Panc1 (cell line): ENCODE data around the gene KRTAP1-3.

ENCODE experiments used
- POLR2AphosphoS5 ChIP-seq: IDR thresholded peaks from 2 replicates; pipeline ENCODE4 v1.6.1; 2012; ENCODE audit warnings: mild to moderate bottlenecking, low read depth, low read length, moderate library complexity
- SIN3A ChIP-seq: IDR thresholded peaks from 2 replicates; pipeline ENCODE4 v1.6.1; 2012; ENCODE audit warnings: low read depth, mild to moderate bottlenecking, low read length, moderate library complexity, borderline replicate concordance; ENCODE audit not compliant: insufficient read depth
- TCF7L2 ChIP-seq: IDR thresholded peaks from 2 replicates; pipeline ENCODE4 v1.6.1; 2011; ENCODE audit warnings: mild to moderate bottlenecking, low read depth, low read length, inconsistent platforms
- TF ChIP-seq, protein P1 (sequence below): fragments of 450-650 bp; IDR thresholded peaks from 2 replicates; pipeline ENCODE4 v1.5.1; 2017; ENCODE audit warnings: mild to moderate bottlenecking
- TF ChIP-seq, protein P2 (sequence below), 2 experiments: IDR thresholded peaks; 2 replicates each; pipeline ENCODE4 v1.6.1; 2011 to 2012; ENCODE audit warnings: low read depth in 2 of 2, control low read depth in 1 of 2, low read length in 1 of 2, mild to moderate bottlenecking in 1 of 2, moderate library complexity in 1 of 2; ENCODE audit not compliant: insufficient read depth in 1 of 2

DNA sequence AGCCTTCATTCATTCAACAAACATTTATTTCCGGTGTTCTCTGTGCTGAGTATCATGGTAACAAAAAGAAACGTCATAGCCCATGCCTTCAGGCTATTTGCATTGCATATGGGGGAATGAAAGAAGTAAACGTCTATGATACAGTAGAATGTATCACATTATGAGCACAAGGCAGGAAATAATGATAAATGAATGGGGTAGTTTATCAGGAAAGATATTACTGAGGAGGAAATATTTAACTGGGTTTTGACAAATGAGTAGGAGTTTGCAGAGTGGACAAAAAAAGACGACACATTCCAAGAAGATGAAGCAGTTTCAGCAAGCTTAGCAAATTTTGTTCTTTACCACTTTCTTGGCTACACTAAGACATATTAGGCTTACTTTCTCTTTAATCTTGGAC lies 48.0 kb upstream of the KRTAP1-3 start:
- TF ChIP-seq, protein P1, sequence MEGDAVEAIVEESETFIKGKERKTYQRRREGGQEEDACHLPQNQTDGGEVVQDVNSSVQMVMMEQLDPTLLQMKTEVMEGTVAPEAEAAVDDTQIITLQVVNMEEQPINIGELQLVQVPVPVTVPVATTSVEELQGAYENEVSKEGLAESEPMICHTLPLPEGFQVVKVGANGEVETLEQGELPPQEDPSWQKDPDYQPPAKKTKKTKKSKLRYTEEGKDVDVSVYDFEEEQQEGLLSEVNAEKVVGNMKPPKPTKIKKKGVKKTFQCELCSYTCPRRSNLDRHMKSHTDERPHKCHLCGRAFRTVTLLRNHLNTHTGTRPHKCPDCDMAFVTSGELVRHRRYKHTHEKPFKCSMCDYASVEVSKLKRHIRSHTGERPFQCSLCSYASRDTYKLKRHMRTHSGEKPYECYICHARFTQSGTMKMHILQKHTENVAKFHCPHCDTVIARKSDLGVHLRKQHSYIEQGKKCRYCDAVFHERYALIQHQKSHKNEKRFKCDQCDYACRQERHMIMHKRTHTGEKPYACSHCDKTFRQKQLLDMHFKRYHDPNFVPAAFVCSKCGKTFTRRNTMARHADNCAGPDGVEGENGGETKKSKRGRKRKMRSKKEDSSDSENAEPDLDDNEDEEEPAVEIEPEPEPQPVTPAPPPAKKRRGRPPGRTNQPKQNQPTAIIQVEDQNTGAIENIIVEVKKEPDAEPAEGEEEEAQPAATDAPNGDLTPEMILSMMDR, result no peak
- TF ChIP-seq, protein P2, sequence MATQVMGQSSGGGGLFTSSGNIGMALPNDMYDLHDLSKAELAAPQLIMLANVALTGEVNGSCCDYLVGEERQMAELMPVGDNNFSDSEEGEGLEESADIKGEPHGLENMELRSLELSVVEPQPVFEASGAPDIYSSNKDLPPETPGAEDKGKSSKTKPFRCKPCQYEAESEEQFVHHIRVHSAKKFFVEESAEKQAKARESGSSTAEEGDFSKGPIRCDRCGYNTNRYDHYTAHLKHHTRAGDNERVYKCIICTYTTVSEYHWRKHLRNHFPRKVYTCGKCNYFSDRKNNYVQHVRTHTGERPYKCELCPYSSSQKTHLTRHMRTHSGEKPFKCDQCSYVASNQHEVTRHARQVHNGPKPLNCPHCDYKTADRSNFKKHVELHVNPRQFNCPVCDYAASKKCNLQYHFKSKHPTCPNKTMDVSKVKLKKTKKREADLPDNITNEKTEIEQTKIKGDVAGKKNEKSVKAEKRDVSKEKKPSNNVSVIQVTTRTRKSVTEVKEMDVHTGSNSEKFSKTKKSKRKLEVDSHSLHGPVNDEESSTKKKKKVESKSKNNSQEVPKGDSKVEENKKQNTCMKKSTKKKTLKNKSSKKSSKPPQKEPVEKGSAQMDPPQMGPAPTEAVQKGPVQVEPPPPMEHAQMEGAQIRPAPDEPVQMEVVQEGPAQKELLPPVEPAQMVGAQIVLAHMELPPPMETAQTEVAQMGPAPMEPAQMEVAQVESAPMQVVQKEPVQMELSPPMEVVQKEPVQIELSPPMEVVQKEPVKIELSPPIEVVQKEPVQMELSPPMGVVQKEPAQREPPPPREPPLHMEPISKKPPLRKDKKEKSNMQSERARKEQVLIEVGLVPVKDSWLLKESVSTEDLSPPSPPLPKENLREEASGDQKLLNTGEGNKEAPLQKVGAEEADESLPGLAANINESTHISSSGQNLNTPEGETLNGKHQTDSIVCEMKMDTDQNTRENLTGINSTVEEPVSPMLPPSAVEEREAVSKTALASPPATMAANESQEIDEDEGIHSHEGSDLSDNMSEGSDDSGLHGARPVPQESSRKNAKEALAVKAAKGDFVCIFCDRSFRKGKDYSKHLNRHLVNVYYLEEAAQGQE (IDR thresholded peaks at IDR 0.05; ENCODE audit: insufficient read depth in 1 of 2, low read depth in 2 of 2, low read length in 1 of 2), result no peak
- TF ChIP-seq POLR2AphosphoS5, result no peak
- TF ChIP-seq SIN3A, result no peak
- TF ChIP-seq TCF7L2, result no peak
